NB4 (cell line): ENCODE measurements around the gene FMN2.

Source experiments
- DNase-seq: peaks from one replicate; pipeline ENCODE4 v3.0.0; 2010; ENCODE audit warnings: low read depth
- H3K4me3 ChIP-seq: one replicate; pipeline ENCODE4 v1.5.1; 2011; ENCODE audit warnings: mild to moderate bottlenecking, low read depth, low read length, moderate library complexity
- MYC ChIP-seq: IDR thresholded peaks from 2 replicates; pipeline ENCODE4 v1.6.1; 2011; ENCODE audit warnings: low read depth, low read length
- POLR2A ChIP-seq: IDR thresholded peaks from 2 replicates; pipeline ENCODE4 v1.6.1; 2011; ENCODE audit warnings: mild to moderate bottlenecking; ENCODE audit not compliant: insufficient read length; ENCODE audit errors: extremely low read depth
- TF ChIP-seq, protein P1 (sequence below): IDR thresholded peaks from 2 replicates; pipeline ENCODE4 v1.6.1; 2011; ENCODE audit warnings: low read depth, low read length
- TF ChIP-seq, protein P2 (sequence below): IDR thresholded peaks from one replicate; pipeline ENCODE4 v1.5.1; 2012; ENCODE audit warnings: low read depth, low read length

FMN2 gene

DNA sequence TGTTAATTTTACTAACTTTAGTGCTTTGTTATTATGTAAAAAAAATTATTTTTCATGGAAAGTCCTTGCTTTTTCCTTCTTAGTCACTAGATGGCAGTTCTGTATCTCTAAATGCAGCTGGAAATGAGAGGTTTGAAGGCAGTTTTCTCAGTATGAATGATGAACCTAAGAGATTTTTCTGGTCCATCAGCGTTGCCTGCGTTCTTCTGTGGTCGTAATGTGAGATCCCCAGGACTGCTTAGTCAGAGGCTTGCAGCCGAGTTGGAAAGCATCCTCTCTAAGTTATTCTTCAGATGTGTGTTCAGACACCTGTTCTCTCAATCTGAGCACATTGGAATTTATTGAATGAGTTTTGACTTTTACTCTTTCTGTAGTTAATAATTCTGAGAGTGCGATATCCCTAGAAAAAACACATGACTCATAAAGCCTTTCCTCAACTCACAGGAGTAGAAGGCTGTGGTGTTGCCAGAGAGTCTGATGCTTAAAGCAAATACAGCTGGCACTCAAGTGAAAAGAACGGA, 99.3 kb downstream of the FMN2 start:
- TF ChIP-seq, protein P1, sequence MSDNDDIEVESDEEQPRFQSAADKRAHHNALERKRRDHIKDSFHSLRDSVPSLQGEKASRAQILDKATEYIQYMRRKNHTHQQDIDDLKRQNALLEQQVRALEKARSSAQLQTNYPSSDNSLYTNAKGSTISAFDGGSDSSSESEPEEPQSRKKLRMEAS: no peak
- TF ChIP-seq MYC (no peak), POLR2A (no peak)
- TF ChIP-seq, protein P2, sequence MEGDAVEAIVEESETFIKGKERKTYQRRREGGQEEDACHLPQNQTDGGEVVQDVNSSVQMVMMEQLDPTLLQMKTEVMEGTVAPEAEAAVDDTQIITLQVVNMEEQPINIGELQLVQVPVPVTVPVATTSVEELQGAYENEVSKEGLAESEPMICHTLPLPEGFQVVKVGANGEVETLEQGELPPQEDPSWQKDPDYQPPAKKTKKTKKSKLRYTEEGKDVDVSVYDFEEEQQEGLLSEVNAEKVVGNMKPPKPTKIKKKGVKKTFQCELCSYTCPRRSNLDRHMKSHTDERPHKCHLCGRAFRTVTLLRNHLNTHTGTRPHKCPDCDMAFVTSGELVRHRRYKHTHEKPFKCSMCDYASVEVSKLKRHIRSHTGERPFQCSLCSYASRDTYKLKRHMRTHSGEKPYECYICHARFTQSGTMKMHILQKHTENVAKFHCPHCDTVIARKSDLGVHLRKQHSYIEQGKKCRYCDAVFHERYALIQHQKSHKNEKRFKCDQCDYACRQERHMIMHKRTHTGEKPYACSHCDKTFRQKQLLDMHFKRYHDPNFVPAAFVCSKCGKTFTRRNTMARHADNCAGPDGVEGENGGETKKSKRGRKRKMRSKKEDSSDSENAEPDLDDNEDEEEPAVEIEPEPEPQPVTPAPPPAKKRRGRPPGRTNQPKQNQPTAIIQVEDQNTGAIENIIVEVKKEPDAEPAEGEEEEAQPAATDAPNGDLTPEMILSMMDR: peak; percentile 19
- peak; percentile 37 for DNase-seq
- H3K4me3 ChIP-seq: no peak overlapping the region

DNA sequence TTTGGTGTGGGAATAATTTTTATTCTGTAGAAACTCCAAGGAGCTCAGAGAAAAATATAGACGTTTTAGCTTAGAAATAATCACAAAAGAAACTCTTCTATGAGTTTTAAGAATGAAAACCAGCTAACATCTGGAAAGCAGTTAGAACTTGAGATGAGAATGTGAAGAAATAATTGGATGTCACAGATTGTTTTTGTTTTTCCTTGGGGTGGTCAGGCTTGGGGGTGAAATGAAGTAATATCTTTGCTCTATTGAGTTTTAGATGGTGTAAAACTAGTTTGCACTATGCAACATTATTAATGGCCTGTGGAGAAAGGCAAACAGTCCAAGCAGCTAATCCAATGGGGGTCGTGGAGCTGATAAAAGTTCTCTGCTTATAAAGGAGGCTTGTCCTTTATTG, 101.2 kb downstream of the FMN2 start:
- no peak for TF ChIP-seq POLR2A
- TF ChIP-seq, protein P1: no peak
- TF ChIP-seq MYC: no peak
- TF ChIP-seq, protein P2: no peak
- no peak for DNase-seq
- H3K4me3 ChIP-seq: no peak overlapping the region

DNA sequence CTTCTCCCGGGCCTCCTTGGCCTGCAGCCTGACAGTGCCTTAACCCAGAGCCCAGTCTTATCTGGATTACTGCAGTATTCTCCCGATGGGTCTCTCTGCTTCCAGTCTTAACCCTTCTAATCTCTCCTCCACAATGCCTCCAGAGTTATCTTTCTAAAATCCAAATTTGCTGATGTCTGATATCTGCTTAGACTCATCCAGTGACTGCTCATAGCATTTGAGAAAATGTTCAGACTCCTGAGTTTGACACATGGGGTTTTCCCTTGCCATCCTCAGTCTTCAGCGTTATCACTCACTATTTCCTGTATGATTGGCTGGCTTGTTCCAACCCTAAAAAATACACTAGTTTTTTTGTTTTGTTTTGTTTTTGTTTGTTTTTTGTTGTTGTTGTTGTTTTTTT, 102.0 kb downstream of the FMN2 start:
- no peak for DNase-seq
- TF ChIP-seq MYC: no peak
- TF ChIP-seq, protein P2: no peak
- TF ChIP-seq, protein P1: no peak
- no peak for TF ChIP-seq POLR2A
- no peak overlapping the region for H3K4me3 ChIP-seq

DNA sequence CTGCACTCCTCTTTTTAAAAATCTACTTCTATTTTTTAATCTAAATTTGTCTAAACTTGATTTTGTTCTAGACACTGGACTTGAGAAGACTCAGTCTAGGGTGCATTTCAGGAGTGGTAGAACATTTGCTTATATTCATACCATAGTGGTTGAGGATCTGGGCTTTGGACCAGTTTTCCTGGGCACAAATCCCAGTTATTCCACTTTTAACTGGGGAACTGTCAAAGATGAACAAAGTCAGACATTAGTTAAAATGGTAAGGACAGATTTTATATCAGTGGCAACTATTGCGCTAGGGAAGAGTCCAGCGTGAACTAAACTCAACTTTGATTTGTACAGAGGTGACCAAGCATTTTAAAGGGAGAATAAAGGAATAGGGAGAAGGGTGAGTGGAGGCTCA, 102.4 kb downstream of the FMN2 start:
- TF ChIP-seq, protein P1: no peak
- TF ChIP-seq POLR2A: no peak
- TF ChIP-seq, protein P2: no peak
- H3K4me3 ChIP-seq: no peak overlapping the region
- no peak for DNase-seq

DNA sequence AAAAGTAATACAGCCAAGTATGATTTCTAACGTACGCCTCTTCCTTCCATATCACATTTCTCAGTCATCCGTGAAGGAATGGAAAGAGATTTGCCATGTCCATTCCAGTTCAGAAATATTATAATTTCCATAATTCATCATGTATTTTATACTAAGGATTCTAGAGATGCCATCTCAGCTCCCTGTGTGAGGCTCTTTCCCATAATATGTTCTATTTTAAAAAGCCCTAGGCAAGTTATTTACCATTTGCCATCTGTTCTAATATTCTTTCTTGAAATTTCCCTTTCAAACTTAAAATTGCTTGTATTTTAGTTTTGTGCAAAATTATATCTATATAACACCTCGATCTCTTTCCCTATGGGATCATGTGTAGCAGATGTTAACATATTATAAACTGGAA, 106.7 kb downstream of the FMN2 start:
- H3K4me3 ChIP-seq: no peak overlapping the region
- TF ChIP-seq, protein P1: no peak
- TF ChIP-seq POLR2A (no peak), MYC (no peak)
- TF ChIP-seq, protein P2: no peak
- no peak for DNase-seq
